H1 (cell line): ENCODE data around the gene ZFP14. TPM values are rescaled to one million over a fixed set of nuclear protein-coding genes. Genes with fewer than 3 reads are reported as not detected.

Source experiments
- CTCF ChIA-PET: fragments of 300-600 bp; sonication (Branson Sonifier 250); formaldehyde crosslinking; loops from one replicate; lab custom pipeline; 2021; ENCODE audit not compliant: partially characterized antibody; lab: Charles Lee
- POLR2A ChIA-PET: fragments of 300-600 bp; sonication (Branson Sonifier 250); formaldehyde crosslinking; loops from one replicate; lab custom pipeline; 2021; ENCODE audit warnings: inconsistent platforms; ENCODE audit not compliant: partially characterized antibody; lab: Charles Lee
- DNase-seq, 2 experiments: peaks; one replicate each; pipeline versions ENCODE4 v3.0.0 to v3.0.0-alpha.2; 2010 to 2022; ENCODE audit warnings: low spot score in 2 of 2, low read depth in 1 of 2, mixed read lengths in 1 of 2
- FAIRE-seq: peaks from 2 replicates; lab custom pipeline; 2011; peaks lifted over from hg19 to GRCh38; lab: Jason Lieb, UNC
- H2AFZ ChIP-seq: 2 replicates; pipeline ENCODE4 v1.8.1; 2012; ENCODE audit warnings: low read length, inconsistent platforms
- H2AK5ac ChIP-seq: 2 replicates; pipeline ENCODE4 v1.6.1; 2013; ENCODE audit warnings: low read depth, low read length
- H2BK120ac ChIP-seq: replicated peaks from 2 replicates; pipeline ENCODE3; 2013; ENCODE audit warnings: low read depth, low read length, inconsistent platforms
- H2BK12ac ChIP-seq: 2 replicates; pipeline ENCODE4 v1.6.1; 2013; ENCODE audit warnings: low read depth, low read length
- H2BK15ac ChIP-seq: 2 replicates; pipeline ENCODE4 v1.6.1; 2013; ENCODE audit warnings: low read length
- H2BK20ac ChIP-seq: 2 replicates; pipeline ENCODE4 v1.6.1; 2013; ENCODE audit warnings: low read length
- H2BK5ac ChIP-seq: 2 replicates; pipeline ENCODE4 v1.6.1; 2013; ENCODE audit warnings: low read depth, low read length
- H3K14ac ChIP-seq: 2 replicates; pipeline ENCODE4 v1.6.1; 2013; ENCODE audit warnings: inconsistent platforms; ENCODE audit not compliant: insufficient read length
- H3K18ac ChIP-seq: 2 replicates; pipeline ENCODE4 v1.6.1; 2013; ENCODE audit warnings: low read length; ENCODE audit errors: extremely low read depth
- H3K23ac ChIP-seq: 2 replicates; pipeline ENCODE4 v1.6.1; 2013; ENCODE audit warnings: inconsistent platforms; ENCODE audit not compliant: insufficient read length
- H3K23me2 ChIP-seq: 2 replicates; pipeline ENCODE4 v1.6.1; 2013; ENCODE audit warnings: low read depth, low read length
- H3K27ac ChIP-seq: 2 replicates; pipeline ENCODE4 v1.6.1; 2011; ENCODE audit warnings: low read depth, low read length, inconsistent platforms
- H3K27me3 ChIP-seq, 4 experiments: replicated peaks in 1 of 4; 1 replicate in 1 of 4; 2 replicates in 3 of 4; pipeline versions ENCODE4 v1.6.1 to v1.8.1; 2011 to 2013; ENCODE audit warnings: low read length in 3 of 4, mild to moderate bottlenecking in 3 of 4, inconsistent platforms in 2 of 4, mixed read lengths in 2 of 4, moderate library complexity in 1 of 4; ENCODE audit not compliant: control insufficient read depth in 3 of 4, insufficient read depth in 3 of 4; ENCODE audit errors: extremely low read depth in 1 of 4
- H3K36me3 ChIP-seq, 4 experiments: 2 replicates each; pipeline versions ENCODE4 v1.6.1 to v1.8.1; 2011 to 2013; ENCODE audit warnings: mild to moderate bottlenecking in 4 of 4, low read length in 3 of 4, moderate library complexity in 2 of 4, control low read depth in 1 of 4, inconsistent platforms in 1 of 4; ENCODE audit not compliant: insufficient read depth in 4 of 4, control insufficient read depth in 2 of 4
- H3K4ac ChIP-seq: replicated peaks from 2 replicates; pipeline ENCODE3; 2013; ENCODE audit warnings: low read length, low read depth, mixed read lengths, inconsistent platforms; ENCODE audit not compliant: insufficient read length
- H3K4me1 ChIP-seq, 4 experiments: replicated peaks in 1 of 4; 1 replicate in 1 of 4; 2 replicates in 3 of 4; pipeline versions ENCODE4 v1.6.1 to v1.8.1; 2011 to 2013; ENCODE audit warnings: low read length in 3 of 4, inconsistent platforms in 2 of 4, mixed read lengths in 1 of 4; ENCODE audit not compliant: insufficient read depth in 4 of 4, control insufficient read depth in 3 of 4
- H3K4me2 ChIP-seq, 2 experiments: 2 replicates each; pipeline versions ENCODE4 v1.6.1 to v1.8.1; 2011 to 2013; ENCODE audit warnings: low read depth in 2 of 2, low read length in 2 of 2, control low read depth in 1 of 2, inconsistent platforms in 1 of 2, mild to moderate bottlenecking in 1 of 2; ENCODE audit not compliant: insufficient read depth in 1 of 2
- H3K4me3 ChIP-seq, 4 experiments: fragments of 200-600, 300-600 bp in 1 of 4; sonication (generic), shearing (Covaris generic), sonication (Bioruptor Twin) in 1 of 4; 2 replicates each; pipeline versions ENCODE4 v1.5.1 to v1.8.1; 2011 to 2016; ENCODE audit warnings: low read length in 4 of 4, low read depth in 3 of 4, control low read depth in 2 of 4, inconsistent platforms in 2 of 4, mild to moderate bottlenecking in 2 of 4, mixed read lengths in 1 of 4, moderate library complexity in 1 of 4; ENCODE audit not compliant: insufficient read depth in 2 of 4; ENCODE audit errors: extremely low read depth in 1 of 4
- H3K56ac ChIP-seq: replicated peaks from 2 replicates; pipeline ENCODE3; 2013; ENCODE audit warnings: low read depth, mild to moderate bottlenecking, mixed read lengths, low read length, inconsistent platforms; ENCODE audit not compliant: insufficient read length
- H3K79me1 ChIP-seq: 2 replicates; pipeline ENCODE4 v1.6.1; 2013; ENCODE audit warnings: low read depth, low read length, control low read depth
- H3K79me2 ChIP-seq, 2 experiments: 2 replicates each; pipeline versions ENCODE4 v1.6.1 to v1.8.1; 2012 to 2013; ENCODE audit warnings: low read length in 2 of 2, mild to moderate bottlenecking in 2 of 2, inconsistent platforms in 1 of 2; ENCODE audit not compliant: insufficient read depth in 2 of 2, control insufficient read depth in 1 of 2
- H3K9ac ChIP-seq, 4 experiments: replicated peaks in 1 of 4; 1 replicate in 1 of 4; 2 replicates in 3 of 4; pipeline versions ENCODE4 v1.6.1 to v1.8.1; 2011 to 2013; ENCODE audit warnings: low read depth in 3 of 4, low read length in 3 of 4, control low read depth in 2 of 4, mild to moderate bottlenecking in 2 of 4, moderate library complexity in 2 of 4, inconsistent platforms in 1 of 4; ENCODE audit errors: extremely low read depth in 1 of 4
- H3K9me3 ChIP-seq, 2 experiments: 2 replicates each; pipeline versions ENCODE4 v1.6.1 to v1.8.1; 2012 to 2013; ENCODE audit warnings: mild to moderate bottlenecking in 2 of 2, moderate library complexity in 2 of 2, control low read depth in 1 of 2, inconsistent platforms in 1 of 2, low read depth in 1 of 2, low read length in 1 of 2, mixed read lengths in 1 of 2; ENCODE audit not compliant: insufficient read depth in 2 of 2
- H4K20me1 ChIP-seq, 2 experiments: replicated peaks in 1 of 2; 2 replicates each; pipeline versions ENCODE3 to v1.8.1; 2011 to 2013; ENCODE audit warnings: inconsistent platforms in 2 of 2, low read length in 2 of 2, mild to moderate bottlenecking in 1 of 2; ENCODE audit not compliant: insufficient read depth in 2 of 2, control insufficient read depth in 1 of 2
- H4K5ac ChIP-seq: 2 replicates; pipeline ENCODE4 v1.6.1; 2013; ENCODE audit warnings: low read length, low read depth, mixed read lengths, inconsistent platforms; ENCODE audit not compliant: insufficient read length
- H4K8ac ChIP-seq: 2 replicates; pipeline ENCODE4 v1.8.0; 2013; ENCODE audit warnings: mild to moderate bottlenecking, moderate library complexity, low read length, inconsistent platforms; ENCODE audit not compliant: insufficient read depth; ENCODE audit errors: extremely low read depth
- H4K91ac ChIP-seq: replicated peaks from 2 replicates; pipeline ENCODE3; 2013; ENCODE audit warnings: low read length, mixed read lengths, inconsistent platforms; ENCODE audit not compliant: insufficient read length
- CBX8 ChIP-seq: fragments of 300-800, 300-1000 bp; sonication (generic); IDR thresholded peaks from 2 replicates; pipeline ENCODE4 v1.7.1; 2016; ENCODE audit warnings: low read depth, low read length, borderline replicate concordance
- CHD2 ChIP-seq: IDR thresholded peaks from 2 replicates; pipeline ENCODE4 v1.6.1; 2012; ENCODE audit warnings: low read length, improper control_type of control experiment
- KDM4A ChIP-seq: IDR thresholded peaks from one replicate; pipeline ENCODE4 v1.7.1; 2012; ENCODE audit warnings: low read depth, mild to moderate bottlenecking, moderate library complexity, low read length, inconsistent platforms; ENCODE audit not compliant: severe bottlenecking
- POLR2AphosphoS5 ChIP-seq: IDR thresholded peaks from 2 replicates; pipeline ENCODE4 v1.6.1; 2011; ENCODE audit warnings: low read depth, low read length
- TCF12 ChIP-seq: IDR thresholded peaks from 2 replicates; pipeline ENCODE4 v1.6.1; 2011; ENCODE audit warnings: low read depth, mild to moderate bottlenecking, low read length
- USF2 ChIP-seq: IDR thresholded peaks from 2 replicates; pipeline ENCODE4 v1.6.1; 2011; ENCODE audit warnings: low read length, improper control_type of control experiment
- WGBS, 2 experiments: shearing (Covaris generic) in 1 of 2; methylation state at CpG; one replicate each; pipeline versions ENCODE4 v1.1.6 to v1.1.7; 2013 to 2015; ENCODE audit warnings: low lambda C conversion rate in 2 of 2, mixed read lengths in 2 of 2, inconsistent platforms in 1 of 2, low coverage in 1 of 2, missing lambda C conversion rate in 1 of 2; ENCODE audit not compliant: insufficient replicate concordance in 2 of 2, insufficient coverage in 1 of 2, insufficient read length in 1 of 2; ENCODE audit errors: extremely low coverage in 1 of 2, missing lambda C conversion rate in 1 of 2; 5-methylcytosine and 5-hydroxymethylcytosine counted together
- polyA plus RNA-seq, 7 experiments: library from polyadenylated mRNA; depleted of rRNA in 3 of 7; stranded (reverse) in 5 of 7; unstranded in 2 of 7; fragments of >200 nt in 5 of 7; fragments of 200-250 nt in 2 of 7; gene quantifications; 1 replicate in 5 of 7; 2 replicates in 1 of 7; 4 replicates in 1 of 7; pipeline versions ENCODE4 v1.2.1 to v1.2.3, GENCODE V29; 2011 to 2013; ENCODE audit warnings: missing spikeins in 2 of 7, mixed read lengths in 2 of 7
- total RNA-seq: library from RNA; stranded (reverse); fragmentation: NEBNext Ultra II Directional; extraction: Animal tissue kit (Norgen Biotek cat#: 25700); gene quantifications from 2 replicates; pipeline ENCODE4 v1.2.1, GENCODE V29; 2021

ZFP14 gene
- total and polyA plus RNA-seq, 2 of the 8 experiments (the other 6 are each of a cell fraction or from before 2014, with no cell fraction given), result 1.7 to 8.2 TPM

GRCh38 chr19:36404498-36404897 is 25.5 kb upstream of the ZFP14 start:
- Histone ChIP-seq H3K56ac (no peak overlapping the region), H2AFZ (no peak overlapping the region), H3K18ac (no peak overlapping the region), H2BK20ac (no peak overlapping the region), H3K4me1 (no peaks in the 10 kb centered on the region), H4K8ac (no peak overlapping the region), H3K9ac (no peak overlapping the region), H3K27me3 (no peaks in the 10 kb centered on the region), H3K79me2 (no peaks in the 10 kb centered on the region), H2BK12ac (no peak overlapping the region), H2BK15ac (no peak overlapping the region), H4K5ac (no peak overlapping the region), H3K4me2 (no peak overlapping the region), H2BK5ac (no peak overlapping the region), H3K23ac (no peak overlapping the region), H3K9me3 (no peaks in the 10 kb centered on the region), H4K91ac (no peak overlapping the region), H3K4me3 (no peak overlapping the region), H2BK120ac (no peak overlapping the region), H3K36me3 (peaks cover 5 to 67% (median 43%) of the 10 kb centered on the region in 4 experiments; a peak in 6 of 8 replicates), H4K20me1 (no peaks in the 10 kb centered on the region), H3K4ac (no peak overlapping the region), H3K79me1 (no peaks in the 10 kb centered on the region), H3K23me2 (no peaks in the 10 kb centered on the region), H3K27ac (no peak overlapping the region), H3K14ac (no peak overlapping the region), H2AK5ac (no peak overlapping the region)
- TF ChIP-seq CHD2 (no peak), POLR2AphosphoS5 (no peak), TCF12 (no peak), USF2 (no peak), CBX8 (no peak), KDM4A (no peak)
- POLR2A ChIA-PET, result interaction anchor here (1.2 to 2.0 kb wide), 2 partner anchors 27 to 84 kb away, joined by 3 to 5 read pairs; partner anchors contain the start of gene ZNF566
- CTCF ChIA-PET, result interaction anchor here (0.6 kb wide), 1 partner anchor 17 kb away, joined by 3 read pairs; no protein-coding TSS in a partner anchor
- 85% methylated on average over 3 of the region's 3 CpGs; no CpG with 5 or more reads in 1 of the 2 experiments for WGBS, 2 experiments
- no peak for DNase-seq
- FAIRE-seq, result no peak
